Ammon's horn (tissue), 1 donor: ENCODE data around the gene CARD6.
A peak's percentile ranks its signal among the peaks of the same experiment; 100 is the strongest.
"Not testable (repeated sequence)": the region's sequence is repeated elsewhere in the genome, so short reads cannot be mapped to it uniquely, and the experiment has no call there.

Experiments
- DNase-seq: peaks from one replicate; pipeline ENCODE4 v3.0.0-alpha.2; 2016; ENCODE audit warnings: low spot score

CARD6 gene

GRCh38 chr5:40841068-40841805 lies at the start of gene CARD6:
Gene CARD6, plus strand, starts transcription at chr5:40841367. Its CDS starts 16 bp downstream, at chr5:40841383.
- peak; percentile 16 for DNase-seq

GRCh38 chr5:40791715-40792139 lies 49.4 kb upstream of the CARD6 start:
- no peak for DNase-seq

GRCh38 chr5:40792691-40793090 lies 48.5 kb upstream of the CARD6 start:
- DNase-seq, result not testable (repeated sequence)

GRCh38 chr5:40794340-40794739 lies 46.8 kb upstream of the CARD6 start:
- not testable (repeated sequence) for DNase-seq

GRCh38 chr5:40794877-40795276 lies 46.3 kb upstream of the CARD6 start:
- DNase-seq, result not testable (repeated sequence)

GRCh38 chr5:40796487-40796889 lies 44.7 kb upstream of the CARD6 start:
- DNase-seq, result no peak

GRCh38 chr5:40797273-40798011 lies 43.7 kb upstream of the CARD6 start:
- peak; percentile 59 for DNase-seq

- DNase-seq, result peak; percentile 95
Observed at GRCh38 chr5:40798012-40798800, 43.0 kb upstream of the CARD6 start, which contains the start of gene PRKAA1. Gene PRKAA1, minus strand, starts transcription at chr5:40798374. Its CDS starts 185 bp downstream, at chr5:40798189.

GRCh38 chr5:40798801-40799210 lies 42.4 kb upstream of the CARD6 start:
- DNase-seq, result no peak

GRCh38 chr5:40799258-40799657 lies 41.9 kb upstream of the CARD6 start:
- DNase-seq, result no peak

- no peak for DNase-seq
Observed at GRCh38 chr5:40801771-40802562, 39.2 kb upstream of the CARD6 start.

GRCh38 chr5:40812125-40812524 lies 29.0 kb upstream of the CARD6 start:
- DNase-seq, result no peak

- no peak for DNase-seq
Observed at GRCh38 chr5:40813698-40814281, 27.4 kb upstream of the CARD6 start.

GRCh38 chr5:40823459-40823858 lies 17.7 kb upstream of the CARD6 start:
- DNase-seq, result no peak

- DNase-seq, result not testable (repeated sequence)
Observed at GRCh38 chr5:40825461-40826043, 15.6 kb upstream of the CARD6 start.

GRCh38 chr5:40826489-40827187 lies 14.5 kb upstream of the CARD6 start:
- no peak for DNase-seq

- DNase-seq, result no peak
Observed at GRCh38 chr5:40827188-40827977, 13.8 kb upstream of the CARD6 start.

GRCh38 chr5:40828021-40828631 lies 13.0 kb upstream of the CARD6 start:
- no peak for DNase-seq
